NCI-H128 (cell line): ENCODE measurements around the gene RDX.

Experiments used
- DNase-seq: peaks from one replicate; lab custom pipeline; 2025; ENCODE audit not compliant: unreplicated experiment; lab: John Stamatoyannopoulos, UW

RDX gene

DNA sequence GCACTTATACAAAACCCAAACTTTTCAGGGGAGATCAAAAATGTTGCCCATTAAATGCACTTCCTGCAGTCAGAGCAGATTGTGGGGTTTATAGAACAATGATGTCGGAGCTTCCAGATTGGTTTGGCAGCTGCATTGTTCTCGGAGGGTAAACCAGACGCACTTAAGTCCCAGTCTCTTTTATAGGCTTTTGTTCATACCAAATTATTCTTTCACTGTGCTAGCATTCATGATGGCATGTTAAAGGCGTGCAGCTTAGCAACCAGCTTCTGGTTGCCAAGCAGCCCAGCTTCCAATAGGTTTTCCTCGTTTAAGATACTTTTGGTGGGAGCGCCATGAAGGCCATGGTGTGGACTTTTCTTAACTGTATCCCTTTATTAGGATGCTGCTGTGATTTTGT lies 162.3 kb downstream of the RDX start:
- DNase-seq, result peak; percentile 68

DNA sequence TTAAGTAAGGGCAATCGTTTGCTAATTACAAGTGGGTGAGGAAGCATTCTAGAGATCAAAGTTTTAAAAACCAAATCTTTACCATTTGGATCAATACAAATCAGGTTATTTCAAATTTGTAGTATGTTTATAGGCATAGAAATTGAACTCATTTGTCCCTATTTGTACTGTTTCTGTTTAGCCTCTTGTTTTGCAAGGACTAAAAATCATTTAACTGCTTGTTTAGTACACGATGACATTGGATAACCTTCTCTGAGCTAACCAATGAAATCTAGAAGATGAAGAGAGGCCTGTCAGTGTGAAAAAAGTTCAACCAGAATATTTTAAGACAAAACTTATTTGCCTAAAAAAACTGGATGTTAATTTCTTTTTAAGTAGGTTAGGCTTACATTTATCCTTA lies 163.3 kb downstream of the RDX start:
- no peak for DNase-seq

- no peak for DNase-seq
These were observed 164.9 kb downstream of the RDX start for GRCh38 chr11:110131386-110132123.

DNA sequence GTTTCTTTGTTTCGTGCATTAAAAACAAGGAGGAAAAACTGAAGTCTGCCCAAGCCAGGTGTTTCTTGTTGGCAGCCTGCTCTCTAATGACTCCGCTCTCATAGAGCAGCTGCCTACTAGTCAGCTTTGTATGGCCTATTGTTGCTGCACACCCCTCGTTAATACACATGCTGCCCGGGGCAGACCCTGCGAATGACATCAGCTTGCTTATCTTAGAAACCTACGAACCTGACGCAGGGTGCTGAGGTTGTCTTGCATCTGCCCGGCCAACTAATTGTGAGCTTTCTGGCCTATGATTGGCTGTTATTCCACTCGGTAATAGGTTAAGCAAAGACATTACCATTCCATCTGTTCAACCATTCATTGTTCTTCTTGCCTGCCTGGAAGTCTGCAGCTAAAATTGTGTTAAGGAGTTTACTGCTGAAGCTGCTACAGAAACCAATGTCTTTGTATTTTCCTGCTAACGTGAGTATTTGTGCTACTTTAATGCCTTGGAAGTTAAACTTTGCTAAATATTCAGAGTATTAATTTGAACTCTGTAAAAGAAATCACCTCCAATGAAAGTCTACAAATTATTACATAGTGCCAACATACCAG lies 165.7 kb downstream of the RDX start:
- peak; percentile 89 for DNase-seq

DNA sequence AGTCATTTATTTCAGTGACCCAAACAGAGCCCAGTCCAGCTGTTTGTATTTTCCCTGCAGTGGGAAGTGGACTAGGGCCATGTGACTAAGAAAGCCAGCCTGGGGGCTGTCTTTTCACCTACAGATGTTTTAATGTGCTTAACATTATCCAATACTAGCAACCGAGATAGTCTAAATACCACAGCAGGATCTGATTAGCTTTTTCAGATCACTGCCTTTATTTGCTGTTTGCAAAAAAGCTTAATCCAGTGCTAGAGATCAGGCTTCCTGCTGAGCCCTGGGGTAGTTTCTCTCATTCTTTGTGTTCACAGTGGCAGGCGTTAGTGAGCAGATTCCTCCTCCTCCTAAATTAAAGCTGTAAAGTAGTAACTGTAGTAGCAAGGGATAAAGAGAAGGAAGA lies 168.3 kb downstream of the RDX start:
- DNase-seq, result no peak

- DNase-seq, result no peak
These were observed 169.5 kb downstream of the RDX start for GRCh38 chr11:110126936-110127335.

- DNase-seq, result no peak
These were observed 170.8 kb downstream of the RDX start for GRCh38 chr11:110125632-110126031.
